HepG2 (cell line): ENCODE measurements around the gene CD19. TPM values are rescaled to one million over a fixed set of nuclear protein-coding genes. Genes with fewer than 3 reads are reported as not detected.

ENCODE experiments used
- AFF4 ChIP-seq: sonication (generic); formaldehyde crosslinking; IDR thresholded peaks from 2 replicates; pipeline ENCODE4 v1.4.0; 2020; ENCODE audit warnings: missing genetic modification reagents
- AGO1 ChIP-seq: fragments of 200-400 bp; formaldehyde crosslinking; IDR thresholded peaks from 2 replicates; pipeline ENCODE4 v1.6.1; 2017; ENCODE audit warnings: mild to moderate bottlenecking, low read depth, low read length, moderate library complexity; ENCODE audit not compliant: poor library complexity, severe bottlenecking
- ARID3A ChIP-seq: IDR thresholded peaks from 2 replicates; pipeline ENCODE4 v1.6.1; 2012; ENCODE audit warnings: low read depth, low read length, improper control_type of control experiment
- ARID4A ChIP-seq: sonication (generic); formaldehyde crosslinking; IDR thresholded peaks from 2 replicates; pipeline ENCODE4 v1.5.0; 2020; ENCODE audit warnings: mild to moderate bottlenecking, missing genetic modification reagents, borderline replicate concordance
- GATAD1 ChIP-seq: IDR thresholded peaks from 2 replicates; pipeline ENCODE4 v1.6.1; 2016; ENCODE audit warnings: missing genetic modification reagents, missing compliant biosample characterization
- GPBP1L1 ChIP-seq: sonication (generic); formaldehyde crosslinking; IDR thresholded peaks from 2 replicates; pipeline ENCODE4 v1.5.0; 2020; ENCODE audit warnings: mild to moderate bottlenecking, missing genetic modification reagents
- KLF16 ChIP-seq, 2 experiments: sonication (generic) in 1 of 2; formaldehyde crosslinking in 1 of 2; IDR thresholded peaks; 2 replicates each; pipeline versions ENCODE4 v1.6.1 to v1.8.0; 2016 to 2023; ENCODE audit warnings: missing genetic modification reagents in 2 of 2, missing compliant biosample characterization in 1 of 2
- RFX5 ChIP-seq: IDR thresholded peaks from 2 replicates; pipeline ENCODE4 v1.6.1; 2011; ENCODE audit warnings: low read depth, low read length, improper control_type of control experiment
- SNAPC5 ChIP-seq: sonication (generic); formaldehyde crosslinking; IDR thresholded peaks from 2 replicates; pipeline ENCODE4 v1.8.1; 2023; ENCODE audit warnings: mild to moderate bottlenecking, missing genetic modification reagents, borderline replicate concordance
- ZBTB43 ChIP-seq: sonication (generic); formaldehyde crosslinking; conservative IDR thresholded peaks from 2 replicates; pipeline ENCODE4 v1.4.0; 2020; ENCODE audit warnings: missing genetic modification reagents
- ZFYVE20 ChIP-seq: sonication (generic); formaldehyde crosslinking; IDR thresholded peaks from 2 replicates; pipeline ENCODE4 v1.8.0; 2023; ENCODE audit warnings: low read depth, mild to moderate bottlenecking, moderate library complexity, missing genetic modification reagents, borderline replicate concordance
- ZNF234 ChIP-seq: sonication (generic); formaldehyde crosslinking; conservative IDR thresholded peaks from 2 replicates; pipeline ENCODE4 v1.5.1; 2020; ENCODE audit warnings: mild to moderate bottlenecking, missing genetic modification reagents
- ZNF510 ChIP-seq: sonication (generic); formaldehyde crosslinking; IDR thresholded peaks from 2 replicates; pipeline ENCODE4 v1.4.0; 2020; ENCODE audit warnings: low read depth, mild to moderate bottlenecking, missing genetic modification reagents
- ZNF558 ChIP-seq: sonication (generic); formaldehyde crosslinking; IDR thresholded peaks from 2 replicates; pipeline ENCODE4 v1.9.0; 2022; ENCODE audit warnings: mild to moderate bottlenecking, missing genetic modification reagents, borderline replicate concordance
- ZNF674 ChIP-seq: sonication (generic); formaldehyde crosslinking; IDR thresholded peaks from 2 replicates; pipeline ENCODE4 v1.5.0; 2020; ENCODE audit warnings: low read depth, mild to moderate bottlenecking, missing genetic modification reagents
- polyA plus RNA-seq, 8 experiments: library from polyadenylated mRNA; depleted of rRNA in 3 of 8; stranded (reverse) in 7 of 8; unstranded in 1 of 8; fragments of >200 nt; fragmentation: Illumina TruSeq in 4 of 8; extraction: Trizol in 4 of 8; gene quantifications; 2 replicates each; pipeline versions ENCODE4 v1.2.1 to v1.2.3, GENCODE V29; 2011 to 2016; ENCODE audit warnings: low read depth in 4 of 8, missing spikeins in 1 of 8, mixed read lengths in 1 of 8; ENCODE audit not compliant: insufficient read depth in 1 of 8
- total RNA-seq, 5 experiments: library from RNA; depleted of rRNA; stranded (reverse); fragments of >200 nt; fragmentation: Illumina TruSeq; extraction: Trizol; gene quantifications; 2 replicates each; pipeline ENCODE4 v1.2.3, GENCODE V29; 2016; ENCODE audit warnings: low read depth in 1 of 5

The CD19 gene
- total and polyA plus RNA-seq, 2 of the 13 experiments (the other 11 are each of a cell fraction or from before 2014, with no cell fraction given): 0.55 to 1.1 TPM

GRCh38 chr16:28936784-28937155 lies 5.0 kb downstream of the CD19 start (continued):
- TF ChIP-seq ZBTB43 (CRISPR knock-in tag) (0 out of 2 replicates have a peak, but pooled peaks have one; percentile 62), ZNF674 (CRISPR knock-in tag) (no peak), AFF4 (CRISPR knock-in tag) (no peak), ARID3A (no peak), ZFYVE20 (no peak), ZNF234 (no peak), KLF16 (CRISPR knock-in tag; IDR thresholded peaks at IDR 0.05) (no peak), ZNF510 (CRISPR knock-in tag) (0 out of 2 replicates have a peak, but pooled peaks have one; percentile 26), ZNF558 (CRISPR knock-in tag) (no peak), SNAPC5 (CRISPR knock-in tag) (no peak), GPBP1L1 (no peak), ARID4A (CRISPR knock-in tag) (no peak), GATAD1 (CRISPR knock-in tag) (no peak), RFX5 (no peak), AGO1 (no peak)
